Upper lobe of left lung (tissue), 4 donors: Measurements from ENCODE around the gene COX7B2.

Experiments used
- POLR2AphosphoS5 ChIP-seq, 2 donors: sonication (generic); formaldehyde crosslinking; IDR thresholded peaks; one replicate each; pipeline ENCODE4 v1.5.1; 2017; ENCODE audit warnings: antibody characterized with exemption in 2 of 2
- TF ChIP-seq, protein P1 (sequence below), 6 experiments: fragments of 450-650 bp in 4 of 6; fragments of 200-600 bp in 2 of 6; sonication (generic) in 2 of 6; IDR thresholded peaks; one replicate each; pipeline ENCODE4 v1.5.1; 2016 to 2019; ENCODE audit warnings: antibody characterized with exemption in 6 of 6

DNA sequence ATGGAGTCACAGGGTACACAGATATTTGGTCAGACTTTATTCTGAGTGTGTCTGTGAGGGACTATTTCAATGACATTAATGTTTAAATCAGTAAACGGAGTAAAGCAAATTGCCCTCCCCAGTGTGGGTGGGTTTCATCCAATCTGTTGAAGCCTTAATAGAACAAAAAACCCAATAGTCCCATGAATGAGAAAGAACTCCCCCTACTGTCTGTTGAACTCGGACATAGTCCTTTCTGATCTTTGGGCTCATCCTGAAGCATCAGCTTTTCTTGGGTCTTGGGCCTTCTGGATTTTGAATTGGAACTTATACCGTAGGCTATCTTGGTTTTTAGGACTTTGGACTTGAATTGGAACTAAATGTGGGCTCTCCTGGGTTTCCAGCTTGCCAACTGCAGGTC, 193.6 kb downstream of the COX7B2 start:
- TF ChIP-seq POLR2AphosphoS5 (IDR thresholded peaks at IDR 0.05): no peak
- TF ChIP-seq, protein P1, sequence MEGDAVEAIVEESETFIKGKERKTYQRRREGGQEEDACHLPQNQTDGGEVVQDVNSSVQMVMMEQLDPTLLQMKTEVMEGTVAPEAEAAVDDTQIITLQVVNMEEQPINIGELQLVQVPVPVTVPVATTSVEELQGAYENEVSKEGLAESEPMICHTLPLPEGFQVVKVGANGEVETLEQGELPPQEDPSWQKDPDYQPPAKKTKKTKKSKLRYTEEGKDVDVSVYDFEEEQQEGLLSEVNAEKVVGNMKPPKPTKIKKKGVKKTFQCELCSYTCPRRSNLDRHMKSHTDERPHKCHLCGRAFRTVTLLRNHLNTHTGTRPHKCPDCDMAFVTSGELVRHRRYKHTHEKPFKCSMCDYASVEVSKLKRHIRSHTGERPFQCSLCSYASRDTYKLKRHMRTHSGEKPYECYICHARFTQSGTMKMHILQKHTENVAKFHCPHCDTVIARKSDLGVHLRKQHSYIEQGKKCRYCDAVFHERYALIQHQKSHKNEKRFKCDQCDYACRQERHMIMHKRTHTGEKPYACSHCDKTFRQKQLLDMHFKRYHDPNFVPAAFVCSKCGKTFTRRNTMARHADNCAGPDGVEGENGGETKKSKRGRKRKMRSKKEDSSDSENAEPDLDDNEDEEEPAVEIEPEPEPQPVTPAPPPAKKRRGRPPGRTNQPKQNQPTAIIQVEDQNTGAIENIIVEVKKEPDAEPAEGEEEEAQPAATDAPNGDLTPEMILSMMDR (IDR thresholded peaks at IDR 0.05): no peak
